GM21390 (cell line): Measurements from ENCODE around the gene LSM11.

ENCODE experiments used
- ATAC-seq: cut with Tn5 transposase; IDR thresholded peaks from one replicate; pipeline ENCODE4 v1.9.1; 2021; ENCODE audit not compliant: unreplicated experiment

Gene LSM11

DNA sequence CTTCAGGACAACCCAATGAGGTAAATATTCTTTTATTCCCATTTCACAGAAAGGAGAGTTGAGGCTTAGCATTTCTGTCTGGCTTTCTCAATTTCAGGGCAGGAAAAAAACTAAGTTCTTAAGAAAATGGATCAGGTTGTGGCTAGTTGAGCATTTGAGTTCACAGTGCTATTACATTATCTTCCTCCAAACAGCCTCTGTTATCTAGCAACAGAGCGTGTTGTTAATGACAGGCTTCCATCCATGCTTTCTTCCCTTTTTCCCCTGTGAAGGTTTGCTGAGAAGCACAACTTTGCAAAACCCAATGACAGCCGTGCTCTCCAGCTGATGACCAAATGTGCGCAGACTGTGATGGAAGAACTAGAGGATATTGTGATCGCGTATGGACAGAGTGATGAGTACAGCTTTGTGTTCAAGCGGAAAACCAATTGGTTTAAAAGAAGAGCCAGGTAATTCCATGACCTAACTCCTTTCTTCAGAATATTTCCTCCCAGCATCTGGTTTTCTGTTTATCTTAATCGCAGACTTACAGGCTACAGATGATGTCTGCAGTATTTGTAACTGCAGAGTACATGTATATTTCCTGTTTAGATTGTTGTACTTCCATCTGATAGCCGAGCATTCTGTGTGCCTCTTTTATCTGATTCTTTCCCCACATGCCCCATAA lies 10.8 kb upstream of the LSM11 start:
- no peak for ATAC-seq

DNA sequence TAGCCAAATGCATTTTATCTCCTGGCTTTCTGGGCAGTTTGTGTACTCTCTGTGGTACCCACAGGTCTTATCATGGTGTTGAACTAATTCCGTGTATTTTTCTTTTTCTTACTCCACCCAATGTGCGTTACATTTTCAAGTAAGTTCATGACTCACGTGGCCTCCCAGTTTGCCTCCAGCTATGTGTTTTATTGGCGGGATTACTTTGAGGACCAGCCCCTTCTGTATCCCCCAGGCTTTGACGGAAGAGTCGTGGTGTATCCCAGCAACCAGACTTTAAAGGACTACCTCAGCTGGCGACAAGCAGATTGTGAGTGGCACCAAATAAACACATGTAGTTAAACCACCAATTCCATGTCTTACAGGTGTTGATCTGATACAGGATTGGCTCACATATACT lies 9.1 kb upstream of the LSM11 start:
- ATAC-seq = no peak

- no peak for ATAC-seq
Observed at GRCh38 chr5:157735991-157736390, 7.5 kb upstream of the LSM11 start.

DNA sequence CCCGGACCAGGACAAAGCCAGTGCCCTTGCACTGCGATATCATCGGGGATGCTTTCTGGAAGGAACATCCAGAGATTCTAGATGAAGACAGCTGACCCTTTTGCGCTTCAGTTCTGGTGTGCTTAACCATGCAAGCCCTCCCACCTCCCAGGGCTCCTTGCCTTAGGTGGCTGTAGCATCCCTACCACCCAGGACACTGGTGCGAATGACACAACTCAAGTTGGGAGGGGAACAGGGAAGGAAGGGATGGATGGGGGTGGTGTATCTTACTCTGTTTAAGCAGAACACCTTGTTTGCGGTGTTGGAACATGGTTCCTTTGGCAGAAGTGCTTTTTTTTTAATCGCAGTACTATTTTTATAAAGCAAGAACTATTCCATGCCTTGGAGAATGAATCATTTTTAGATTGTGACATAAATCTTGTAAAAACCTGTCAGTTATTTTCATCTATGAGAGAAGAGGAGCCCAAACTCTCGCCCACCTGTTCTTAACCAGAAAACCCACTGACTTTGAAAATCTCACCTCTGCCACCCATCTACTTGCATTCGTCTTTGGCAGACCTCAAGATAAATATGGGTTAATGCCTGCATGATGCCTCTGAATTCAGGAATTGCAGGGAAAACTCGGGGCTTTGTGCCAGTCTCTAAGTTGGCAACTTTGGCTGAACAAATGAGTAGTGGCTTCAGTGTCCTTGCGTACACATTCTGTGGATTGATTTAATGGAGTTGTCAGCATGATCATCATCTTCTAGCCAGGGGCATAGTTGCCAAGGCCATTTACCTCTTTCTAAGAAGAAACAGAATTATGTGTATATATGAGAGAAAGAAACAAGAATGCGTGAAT lies 3.9 kb upstream of the LSM11 start:
- no peak for ATAC-seq

GRCh38 chr5:157740229-157740610 lies 3.3 kb upstream of the LSM11 start:
- ATAC-seq = no peak

GRCh38 chr5:157741131-157741530 lies 2.4 kb upstream of the LSM11 start:
- ATAC-seq = no peak

- ATAC-seq = peak; percentile 27
Observed at GRCh38 chr5:157744051-157745011, 819 bp downstream of the LSM11 start.

DNA sequence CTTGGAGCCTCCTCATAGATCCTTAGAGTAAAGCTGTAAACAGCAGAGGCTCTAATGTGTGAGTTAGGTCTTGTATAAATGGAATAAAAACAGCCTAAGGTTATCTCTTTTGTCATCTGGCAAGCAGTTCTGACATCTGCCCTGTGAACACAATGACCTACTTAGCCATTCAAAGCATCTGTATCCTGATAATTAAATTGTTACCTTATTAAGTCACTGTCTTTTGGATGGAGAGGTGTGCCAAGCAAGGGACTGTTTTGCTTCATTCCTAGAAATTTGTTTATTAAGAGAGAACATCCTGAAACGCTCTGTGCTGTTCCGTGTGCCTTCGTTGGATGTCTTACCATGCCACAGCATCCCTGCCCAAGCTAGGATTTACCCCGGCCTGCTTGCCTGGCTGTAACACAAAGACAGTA lies 1.5 kb downstream of the LSM11 start:
- no peak for ATAC-seq

DNA sequence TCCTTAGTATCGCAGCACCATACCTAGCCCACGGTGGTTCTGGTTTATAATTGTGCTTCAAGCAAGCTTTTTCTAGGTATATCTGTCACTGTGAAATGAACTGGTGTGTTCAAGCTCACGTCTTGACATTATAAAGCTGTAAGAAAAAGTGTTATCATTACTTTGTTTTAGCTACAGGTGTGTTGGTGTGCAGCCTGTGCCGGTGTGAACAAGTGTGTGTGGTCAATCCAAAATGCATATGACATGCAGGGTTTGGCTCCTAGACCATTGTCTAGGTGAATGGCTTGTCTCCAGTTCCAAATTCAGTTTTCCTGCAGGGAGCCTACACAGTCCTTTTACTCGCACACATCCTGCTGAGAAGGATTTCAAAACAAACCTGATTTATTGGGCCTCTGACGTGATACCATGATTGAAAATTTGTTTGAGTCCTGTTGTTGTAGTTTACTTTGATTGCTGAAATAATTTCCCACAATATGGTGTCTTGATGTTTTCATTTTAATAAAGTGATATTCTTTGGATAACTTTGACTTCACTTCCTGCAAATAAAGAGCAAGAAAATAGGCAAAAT lies 3.7 kb downstream of the LSM11 start:
- no peak for ATAC-seq

DNA sequence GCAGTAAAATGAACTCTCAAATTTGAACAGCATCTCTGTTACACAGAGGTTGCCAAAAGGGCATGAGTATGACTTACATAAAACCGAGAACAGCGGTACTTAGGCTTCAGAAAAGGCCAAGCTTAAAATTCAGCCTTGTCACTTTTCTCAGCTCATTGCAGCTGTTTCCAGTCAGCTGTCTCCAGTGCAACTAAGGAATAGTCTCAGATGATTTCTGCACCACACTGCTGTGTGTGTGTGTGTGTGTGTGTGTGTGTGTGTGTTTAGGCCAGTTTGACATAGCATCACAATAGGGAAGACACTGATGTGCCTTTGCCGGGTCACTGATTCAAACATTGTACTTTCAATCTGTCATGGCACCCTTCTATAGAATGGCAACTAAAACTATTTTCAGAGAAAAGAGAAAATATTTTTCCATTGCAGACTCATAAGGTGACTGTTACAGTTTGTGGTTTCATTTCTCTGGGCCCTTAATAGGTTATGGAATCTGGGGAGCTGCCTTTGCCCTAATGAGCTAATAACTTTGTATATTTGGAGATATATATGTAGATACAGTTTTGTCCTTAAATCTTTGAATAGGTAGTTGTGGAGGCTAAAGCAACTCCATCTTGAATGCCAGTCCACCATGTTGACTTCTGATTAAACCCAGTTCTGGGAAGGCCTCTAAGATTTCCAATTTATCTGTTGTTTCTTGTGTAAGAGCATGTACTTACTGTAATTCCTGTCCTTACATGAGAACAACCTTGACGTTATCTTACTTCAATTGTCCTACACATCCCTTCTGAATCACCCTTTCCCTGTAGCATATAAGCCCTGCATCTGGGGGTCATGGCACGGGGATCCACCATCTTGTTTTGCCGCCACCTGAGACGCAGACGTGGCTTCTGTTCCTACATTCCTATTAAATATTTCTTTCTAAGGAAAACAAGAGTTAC lies 4.5 kb downstream of the LSM11 start:
- ATAC-seq = no peak

DNA sequence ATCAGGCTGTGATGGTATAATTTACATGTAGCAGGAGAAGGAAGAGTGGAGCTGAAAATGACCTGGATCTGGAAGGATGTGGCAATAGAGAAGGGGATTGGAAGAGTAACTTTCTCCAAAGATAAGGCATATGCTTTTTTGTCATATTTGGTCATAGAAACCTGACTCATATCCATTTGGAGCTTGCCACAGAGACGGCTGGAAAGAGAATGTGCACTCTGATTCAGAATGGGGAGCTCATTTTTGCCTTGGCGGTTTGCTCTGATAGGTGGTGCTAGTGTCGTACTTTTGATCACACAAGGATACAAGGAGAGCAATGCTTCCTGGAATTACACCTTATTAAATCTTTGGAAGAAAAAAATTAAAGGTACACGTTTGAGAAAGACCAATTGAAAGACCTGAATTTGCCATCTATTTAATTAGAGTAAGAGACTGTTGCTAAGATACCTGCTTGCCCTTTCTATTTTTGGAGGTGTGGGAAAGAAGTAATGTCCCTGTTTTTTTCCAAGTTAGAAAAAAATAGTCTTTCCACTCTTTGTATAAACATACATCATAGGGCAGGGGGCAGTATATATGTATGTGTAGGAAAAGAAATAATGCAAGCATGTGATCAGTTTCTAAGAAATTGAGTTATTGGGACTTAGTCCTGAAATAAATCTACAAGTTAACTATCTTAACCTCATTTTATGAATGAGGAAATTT lies 5.4 kb downstream of the LSM11 start:
- no peak for ATAC-seq

GRCh38 chr5:157749462-157749799 lies 5.9 kb downstream of the LSM11 start:
- ATAC-seq = no peak

GRCh38 chr5:157750320-157750719 lies 6.8 kb downstream of the LSM11 start:
- no peak for ATAC-seq

GRCh38 chr5:157756122-157756521 lies 12.6 kb downstream of the LSM11 start:
- ATAC-seq = no peak

DNA sequence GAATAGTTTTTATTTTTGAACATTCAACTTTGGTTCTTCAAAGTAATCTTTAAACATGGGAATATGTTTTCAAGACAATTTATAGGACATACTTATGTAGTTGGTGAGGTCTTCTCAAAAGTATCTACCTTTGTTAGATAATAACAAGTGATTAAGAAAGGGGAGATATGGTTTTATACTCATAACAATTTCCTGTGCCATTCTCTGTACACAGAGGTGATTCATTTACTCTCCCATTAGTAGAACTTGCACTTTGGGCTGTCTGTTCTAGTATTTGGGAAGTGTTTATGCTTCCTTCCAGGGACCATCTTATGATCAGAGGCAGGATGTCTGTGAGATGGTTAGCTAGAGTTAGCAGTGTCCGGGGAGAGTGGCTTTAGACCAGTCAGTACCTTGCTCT lies 15.2 kb downstream of the LSM11 start:
- ATAC-seq = no peak

DNA sequence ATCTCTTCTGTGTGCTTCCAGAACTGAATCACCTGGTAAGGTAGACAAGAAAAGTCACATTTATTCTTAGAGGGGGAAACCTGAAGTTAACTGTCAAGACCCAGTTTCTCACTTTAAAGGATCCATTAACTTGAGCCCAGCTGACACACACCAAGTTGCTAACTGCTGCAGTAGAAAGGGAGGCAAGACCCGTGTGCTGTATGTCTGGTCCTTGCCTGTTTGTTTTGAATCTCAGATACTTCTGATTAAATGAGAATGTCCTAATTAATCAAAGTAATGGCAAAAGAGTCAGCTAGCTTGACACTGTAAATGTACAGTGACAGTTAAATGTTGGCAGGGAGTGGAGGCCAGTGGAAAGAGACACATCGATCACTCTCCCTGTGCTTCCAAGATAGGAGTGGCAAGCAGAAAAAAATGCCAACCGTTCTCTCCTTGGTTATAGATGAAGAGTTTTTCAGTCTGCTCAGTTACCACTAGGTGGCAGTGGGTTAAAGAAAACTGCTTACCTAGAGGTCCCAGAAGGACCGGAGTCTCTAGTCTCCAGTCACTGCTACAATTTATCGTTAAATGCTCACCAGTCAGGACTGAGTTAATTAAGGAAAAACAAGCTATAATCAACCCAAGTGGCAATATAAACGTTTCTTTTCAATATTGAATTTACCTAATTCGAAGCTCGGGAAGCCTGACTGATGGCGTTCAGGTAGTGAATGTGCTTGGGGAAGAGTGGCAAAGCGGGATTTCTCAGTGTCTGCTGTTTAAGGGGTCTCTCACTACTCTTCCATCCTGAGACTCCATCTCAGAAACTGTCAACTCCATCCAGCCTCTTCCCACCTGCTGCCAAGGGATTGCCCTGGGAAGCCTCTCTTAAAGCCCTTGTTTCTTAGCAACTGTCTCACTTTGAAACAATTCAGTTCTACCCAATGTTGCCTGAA lies 18.4 kb downstream of the LSM11 start:
- ATAC-seq = peak; percentile 81

GRCh38 chr5:157764531-157764930 lies 21.0 kb downstream of the LSM11 start:
- ATAC-seq = no peak

DNA sequence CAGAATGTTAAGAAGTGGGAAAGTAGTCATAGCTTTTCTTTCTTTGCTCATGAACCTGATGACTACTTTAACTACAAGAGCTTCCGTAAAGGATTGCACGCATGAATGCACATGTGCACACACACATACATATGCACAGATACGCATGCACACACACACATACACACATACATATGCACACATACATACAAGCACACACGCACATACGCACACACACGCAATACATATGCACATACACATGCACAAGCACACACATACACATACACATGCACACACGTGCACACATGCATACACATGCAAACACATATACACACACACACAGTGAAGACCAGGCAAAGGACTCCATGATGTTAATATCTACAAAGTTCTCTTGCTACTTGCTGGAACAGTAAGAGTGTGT lies 22.9 kb downstream of the LSM11 start:
- no peak for ATAC-seq
